Measurements from ENCODE around the gene MEPCE. TPM values are rescaled to one million over a fixed set of nuclear protein-coding genes. Genes with fewer than 3 reads are reported as not detected.
A peak's percentile ranks its signal among the peaks of the same experiment; 100 is the strongest.

Gene MEPCE
- polyA plus RNA-seq, 1 donor: 49.2 TPM

- peak; percentile 66 for DNase-seq
These were observed 53.6 kb downstream of the MEPCE start for GRCh38 chr7:100483090-100483721.

Other genes starting within 250 kb of the MEPCE start
- gene PVRIG, start 209.9 kb upstream of the MEPCE start, polyA plus RNA-seq (ENCODE audit: insufficient read length): 9.7 TPM
- 9.6 TPM for gene SPDYE3, start 122.1 kb upstream of the MEPCE start, polyA plus RNA-seq (ENCODE audit: insufficient read length)
- gene PILRB, start 71.7 kb upstream of the MEPCE start, polyA plus RNA-seq (ENCODE audit: insufficient read length): 74.1 TPM
- gene PILRA, start 56.3 kb upstream of the MEPCE start, polyA plus RNA-seq (ENCODE audit: insufficient read length): 12.6 TPM
- 7.5 TPM for gene ZCWPW1, start 1.1 kb upstream of the MEPCE start, polyA plus RNA-seq (ENCODE audit: insufficient read length)
- 12.2 TPM for gene PPP1R35, start 6.7 kb downstream of the MEPCE start, polyA plus RNA-seq (ENCODE audit: insufficient read length)
- gene SPACDR, start 34.4 kb downstream of the MEPCE start, polyA plus RNA-seq (ENCODE audit: insufficient read length): 1.2 TPM
- 37.4 TPM for gene TSC22D4, start 49.4 kb downstream of the MEPCE start, polyA plus RNA-seq (ENCODE audit: insufficient read length)
- 1.6 TPM for gene NYAP1, start 54.1 kb downstream of the MEPCE start, polyA plus RNA-seq (ENCODE audit: insufficient read length)
- gene AGFG2, start 109.4 kb downstream of the MEPCE start, polyA plus RNA-seq (ENCODE audit: insufficient read length): 10.0 TPM
- 4.2 TPM for gene SAP25, start 144.1 kb downstream of the MEPCE start, polyA plus RNA-seq (ENCODE audit: insufficient read length)
- gene LRCH4, start 156.3 kb downstream of the MEPCE start, polyA plus RNA-seq (ENCODE audit: insufficient read length): 37.7 TPM
- 2.6 TPM for gene FBXO24, start 156.5 kb downstream of the MEPCE start, polyA plus RNA-seq (ENCODE audit: insufficient read length)
- gene PCOLCE, start 172.5 kb downstream of the MEPCE start, polyA plus RNA-seq (ENCODE audit: insufficient read length): 94.3 TPM
- 23.5 TPM for gene MOSPD3, start 182.7 kb downstream of the MEPCE start, polyA plus RNA-seq (ENCODE audit: insufficient read length)
- gene TFR2, start 211.7 kb downstream of the MEPCE start, polyA plus RNA-seq (ENCODE audit: insufficient read length): 0.93 TPM
- gene ACTL6B, start 226.6 kb downstream of the MEPCE start, polyA plus RNA-seq (ENCODE audit: insufficient read length): not detected
- gene GNB2, start 243.9 kb downstream of the MEPCE start, polyA plus RNA-seq (ENCODE audit: insufficient read length): 162 TPM